Measurements from ENCODE around the gene GLRA1.
"Not testable (repeated sequence)": the region's sequence is repeated elsewhere in the genome, so short reads cannot be mapped to it uniquely, and the experiment has no call there.

The GLRA1 gene

DNA sequence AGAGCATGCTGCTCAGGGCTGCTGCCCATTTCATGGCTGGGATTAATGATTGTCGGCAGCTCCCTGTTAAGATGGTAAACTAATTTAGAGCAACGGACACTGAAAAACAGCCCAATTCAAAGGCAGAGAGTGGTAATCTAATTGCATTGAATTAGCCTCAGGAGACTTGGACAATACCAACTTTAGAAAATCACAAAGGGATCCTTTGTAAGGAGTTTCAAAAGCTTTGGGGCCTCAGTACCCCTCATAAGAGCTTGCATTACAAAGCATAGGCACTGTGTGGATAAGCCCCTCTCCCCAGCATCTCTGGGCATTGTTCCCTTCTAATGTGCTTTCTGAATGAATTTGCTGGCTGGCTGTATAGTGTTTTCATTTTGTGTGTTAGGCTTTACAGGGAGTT is 6.7 kb downstream of the GLRA1 start:
- DNase-seq, result no peak

DNA sequence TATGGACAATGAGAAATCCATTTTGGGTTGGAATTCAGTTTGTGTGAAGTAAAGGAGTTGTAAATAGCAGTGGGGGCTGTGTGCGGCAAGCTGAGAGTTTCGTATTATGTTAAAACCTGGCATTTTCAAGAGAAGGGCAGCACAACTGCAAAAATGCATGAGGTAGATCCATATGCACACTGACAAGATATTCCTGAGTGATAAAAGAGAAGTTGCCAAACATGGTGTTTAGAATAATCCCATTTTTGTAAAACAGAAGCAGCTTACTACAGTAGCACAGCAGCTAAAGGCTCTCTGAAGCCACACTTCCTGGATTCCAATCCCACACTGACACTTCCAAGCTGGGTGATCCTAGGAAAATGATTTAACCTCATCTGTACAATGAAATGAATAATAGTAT is 11.2 kb downstream of the GLRA1 start:
- no peak for DNase-seq

- no peak for DNase-seq
Measured at GRCh38 chr5:151912360-151912759, 12.3 kb downstream of the GLRA1 start.

DNA sequence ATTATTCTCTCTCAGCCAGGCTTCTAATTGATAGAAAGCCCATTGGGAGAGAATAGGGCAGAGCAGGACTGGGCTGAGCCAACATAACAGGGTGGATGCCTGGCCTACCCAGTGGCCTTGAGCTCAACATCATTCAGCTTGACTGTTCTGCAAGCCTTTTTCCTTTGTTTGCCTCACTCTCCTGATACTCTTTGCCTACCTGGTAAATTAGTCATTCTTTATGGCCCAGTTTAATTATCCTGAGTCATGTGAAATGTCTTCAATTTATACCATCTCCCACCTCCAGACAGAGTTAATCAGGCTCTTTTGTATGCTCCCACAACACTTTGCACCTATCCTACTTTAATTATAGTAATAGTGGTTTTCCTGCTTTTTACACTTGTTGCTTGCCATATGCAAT is 13.6 kb downstream of the GLRA1 start:
- DNase-seq, result no peak

- DNase-seq, result no peak
Measured at GRCh38 chr5:151909628-151910027, 15.0 kb downstream of the GLRA1 start.

- DNase-seq, result no peak
Measured at GRCh38 chr5:151906246-151906645, 18.4 kb downstream of the GLRA1 start.

GRCh38 chr5:151905557-151905961 is 19.1 kb downstream of the GLRA1 start:
- no peak for DNase-seq

DNA sequence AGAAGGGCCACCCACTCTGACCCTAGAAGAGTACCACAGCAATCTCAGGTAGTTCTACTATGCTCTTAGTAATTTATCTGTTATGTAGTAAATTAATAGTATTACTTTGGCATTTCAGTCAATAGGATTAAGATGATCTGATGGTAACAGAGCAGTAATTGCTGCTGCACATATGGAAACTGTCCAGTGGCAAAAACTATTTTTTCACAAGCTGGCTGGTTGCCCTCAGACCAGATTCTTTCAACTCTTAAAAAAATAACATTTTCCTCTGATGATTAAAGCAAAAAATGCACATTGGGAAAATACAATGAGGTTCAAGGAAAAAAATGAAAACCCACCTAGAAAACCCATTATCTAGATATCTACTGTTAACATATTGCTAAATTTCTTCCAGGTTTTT is 19.7 kb downstream of the GLRA1 start:
- no peak for DNase-seq

GRCh38 chr5:151904127-151904526 is 20.5 kb downstream of the GLRA1 start:
- DNase-seq, result no peak

GRCh38 chr5:151903243-151903653 is 21.4 kb downstream of the GLRA1 start:
- no peak for DNase-seq

DNA sequence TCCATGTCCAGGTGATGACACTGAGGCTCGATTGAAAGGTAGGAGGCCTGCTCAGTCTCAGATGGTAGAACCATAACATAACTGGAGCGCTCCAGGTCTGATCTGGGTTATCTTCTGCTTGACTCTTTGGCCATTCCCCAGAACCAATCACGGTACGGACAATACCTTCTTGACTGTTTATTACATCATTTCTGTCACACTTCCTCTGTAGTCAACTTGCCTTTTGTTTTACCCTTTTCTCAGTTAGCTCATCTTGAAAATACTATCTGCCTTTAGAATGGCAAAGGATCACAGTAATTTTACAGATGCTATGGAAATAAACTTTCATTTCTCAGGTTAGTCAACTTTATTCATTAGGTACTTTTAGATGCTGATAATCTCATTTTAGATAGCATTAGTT is 22.4 kb downstream of the GLRA1 start:
- no peak for DNase-seq

DNA sequence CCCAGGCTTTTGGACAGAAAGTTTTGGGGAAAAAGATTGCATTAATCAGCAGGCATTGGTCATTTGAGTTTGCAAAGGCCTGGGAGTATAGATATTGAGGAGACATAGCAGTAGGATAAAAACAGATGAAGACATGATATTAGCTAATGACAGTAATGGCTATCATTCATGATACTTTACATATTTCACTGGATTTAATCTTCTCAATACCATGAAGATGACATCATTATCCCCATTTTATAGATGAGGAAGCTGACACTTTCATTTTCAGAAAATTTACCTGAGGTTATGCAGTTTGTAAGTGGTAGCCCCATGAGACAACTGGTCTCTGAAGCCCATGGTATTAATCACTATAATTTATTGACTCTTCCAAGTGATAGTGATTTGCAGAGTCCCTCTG is 23.0 kb downstream of the GLRA1 start:
- DNase-seq, result no peak

GRCh38 chr5:151900891-151901290 is 23.8 kb downstream of the GLRA1 start:
- no peak for DNase-seq

DNA sequence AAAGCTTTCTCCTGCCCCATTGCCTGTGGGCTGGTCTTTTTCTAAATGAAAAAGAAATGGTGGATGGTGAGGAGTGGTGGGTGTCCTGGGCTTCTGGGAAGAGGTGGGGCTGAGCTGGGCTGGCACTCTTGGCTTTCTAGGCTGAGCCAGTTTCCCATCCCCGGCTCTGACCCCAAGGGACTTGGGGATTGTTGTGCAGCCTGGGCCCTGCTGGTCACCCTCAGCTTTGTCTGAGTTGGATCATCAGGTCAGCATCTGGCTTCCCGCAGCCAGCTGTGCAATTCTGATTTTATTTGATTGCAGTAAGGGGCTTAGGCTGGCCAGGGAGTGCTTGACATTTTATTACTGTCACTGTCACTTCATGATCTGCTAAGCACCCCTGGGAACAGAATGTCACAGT is 25.3 kb downstream of the GLRA1 start:
- no peak for DNase-seq

DNA sequence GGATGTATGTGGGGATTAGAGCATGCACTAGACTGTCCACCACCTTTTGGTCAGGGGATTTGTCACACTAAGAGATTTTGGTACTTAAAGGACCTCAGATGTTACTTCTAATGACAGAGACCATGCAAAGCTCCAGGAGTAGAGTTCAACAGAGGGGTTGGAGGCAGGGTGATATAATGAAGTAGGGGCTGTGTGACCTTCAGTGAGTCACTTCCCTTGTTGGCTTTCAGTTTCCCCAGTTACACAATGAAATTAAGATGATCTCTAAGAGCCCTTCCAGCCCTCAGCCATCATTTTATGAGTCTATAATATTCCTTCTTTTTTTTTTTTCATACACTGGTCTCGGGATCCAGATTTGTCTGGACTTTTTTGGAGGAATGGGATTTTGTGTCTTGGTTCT is 26.8 kb downstream of the GLRA1 start:
- DNase-seq, result no peak

DNA sequence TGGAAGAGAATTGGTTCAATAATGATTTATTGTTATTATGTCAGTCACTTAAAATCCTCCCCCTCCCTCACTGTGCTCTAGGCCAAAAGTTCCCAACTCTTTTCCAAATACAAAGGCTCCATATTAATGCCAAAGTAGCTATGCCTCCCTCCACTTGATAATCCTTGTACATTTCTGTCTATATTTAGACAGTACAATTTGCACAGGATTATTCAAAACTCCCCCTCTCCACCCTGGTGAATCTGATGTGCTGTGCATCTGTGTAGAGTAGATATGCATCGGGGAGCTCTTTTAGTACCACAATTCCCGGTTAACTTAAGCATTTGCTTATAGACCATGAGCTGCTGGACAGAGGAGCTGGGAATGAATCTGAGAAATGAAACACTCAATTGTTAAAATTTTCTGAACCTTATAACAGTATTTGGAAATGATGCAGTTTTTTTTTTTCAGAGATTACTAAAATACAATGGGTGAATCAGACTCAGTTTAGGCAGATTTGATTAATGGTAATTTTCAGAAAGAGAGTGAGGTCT is 27.6 kb downstream of the GLRA1 start:
- no peak for DNase-seq

DNA sequence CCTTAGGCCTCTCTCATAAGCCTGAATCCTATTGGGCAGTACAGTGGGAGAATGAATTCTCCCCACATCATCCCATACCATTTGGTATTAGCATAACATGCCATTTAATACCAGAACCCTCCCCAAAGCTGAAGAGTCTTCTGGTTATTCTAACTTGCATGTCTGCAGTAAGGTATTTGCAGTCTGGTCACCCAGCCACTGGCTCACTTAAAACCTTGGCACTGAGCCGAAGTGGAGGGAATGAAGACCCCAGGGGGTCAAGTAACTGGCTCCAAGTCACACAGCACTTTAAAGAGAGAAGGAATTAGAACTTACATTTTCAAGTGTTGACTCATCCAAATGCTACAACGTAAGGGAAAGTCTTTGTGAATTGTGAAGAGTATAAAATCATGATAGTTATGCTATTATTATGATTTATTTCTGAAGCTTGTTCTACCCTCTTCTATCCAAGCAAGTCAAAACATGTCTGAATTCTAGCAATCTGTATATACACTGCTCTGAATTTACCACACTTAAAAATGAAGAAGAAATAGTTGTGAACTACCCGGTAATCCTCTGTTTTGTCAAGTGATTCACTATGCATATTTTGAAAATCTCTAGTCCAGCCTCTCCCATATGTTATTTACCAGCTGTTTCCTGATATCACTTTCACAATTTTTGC is 28.5 kb downstream of the GLRA1 start:
- DNase-seq, result no peak

GRCh38 chr5:151895660-151896030 is 29.0 kb downstream of the GLRA1 start:
- DNase-seq, result no peak

GRCh38 chr5:151893485-151893884 is 31.2 kb downstream of the GLRA1 start:
- not testable (repeated sequence) for DNase-seq

DNA sequence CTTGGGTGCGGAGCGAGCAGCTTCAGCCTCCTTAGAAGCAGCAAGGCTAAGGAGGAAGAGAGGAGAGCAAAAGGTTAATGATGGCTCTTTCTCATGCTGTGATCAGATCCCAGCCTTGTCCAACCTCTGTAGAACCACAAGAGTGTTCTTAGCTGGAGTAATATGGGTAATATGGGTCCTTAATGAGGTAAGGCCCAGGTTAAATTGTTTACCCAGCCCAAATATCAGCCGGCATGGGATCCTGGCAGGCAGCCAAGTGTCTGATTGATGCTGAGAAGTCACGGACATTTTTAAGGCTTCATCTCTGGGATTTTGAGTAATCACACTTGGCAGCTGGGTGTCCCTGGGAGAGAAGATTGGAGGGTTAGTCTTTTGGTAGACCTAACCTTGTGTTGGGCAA is 32.3 kb downstream of the GLRA1 start:
- DNase-seq, result no peak

DNA sequence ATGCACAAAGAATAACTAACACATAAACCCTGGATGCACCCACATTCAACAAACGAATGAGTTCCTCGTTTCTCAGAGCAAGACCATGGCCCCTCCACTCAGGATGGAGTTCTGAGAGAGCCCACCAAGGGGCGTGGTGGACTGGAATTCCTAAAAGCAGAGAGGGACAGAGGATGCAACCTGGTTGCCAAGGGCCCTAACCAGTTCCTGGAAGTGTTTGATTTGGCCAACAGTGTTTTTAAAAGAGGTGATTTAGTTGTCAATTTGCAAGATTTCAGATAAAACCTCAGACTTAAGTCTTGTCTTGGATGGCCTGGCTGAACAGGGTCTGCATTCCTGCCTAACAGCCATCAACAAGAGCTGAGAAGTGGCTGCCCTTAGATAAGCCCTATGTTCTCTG is 34.4 kb downstream of the GLRA1 start:
- DNase-seq, result no peak

GRCh38 chr5:151889614-151890013 is 35.0 kb downstream of the GLRA1 start:
- no peak for DNase-seq

DNA sequence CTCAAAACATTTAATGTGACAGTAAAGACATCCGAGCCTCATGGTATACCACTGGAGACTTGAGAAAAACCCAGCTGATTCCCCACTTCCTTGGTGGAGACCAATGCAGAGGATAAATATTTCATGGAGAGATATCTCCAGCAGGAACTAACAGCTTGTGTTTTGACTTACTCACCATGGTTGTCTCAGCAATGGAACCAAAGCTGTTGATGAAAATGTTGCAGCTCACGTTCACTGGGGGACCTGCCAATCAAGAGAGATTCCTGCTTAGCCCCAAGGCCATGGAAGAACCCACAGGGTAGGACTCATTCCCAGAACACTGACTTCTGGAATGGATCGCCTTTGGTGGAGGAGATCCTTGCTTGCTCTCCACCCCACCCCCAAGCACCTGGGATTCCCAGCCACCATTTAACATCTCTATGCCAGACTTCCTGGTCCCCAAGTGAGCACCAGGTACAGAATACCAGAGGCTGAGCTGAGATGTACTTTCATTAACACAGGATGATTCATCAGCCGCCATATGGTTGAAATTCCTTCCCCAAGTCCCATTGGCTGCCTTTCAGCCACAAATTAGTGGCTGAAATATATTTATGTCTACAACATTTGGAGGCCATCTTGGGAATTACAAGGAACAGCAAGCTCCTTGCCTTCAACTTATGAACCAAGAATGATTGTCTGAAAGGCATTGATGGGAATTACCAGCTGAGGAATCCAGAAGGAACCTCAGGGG is 37.9 kb downstream of the GLRA1 start:
- DNase-seq, result no peak

All from anterior cingulate cortex (tissue), 58 donors.